HepG2 (cell line): ENCODE results near the gene ANKRD27. TPM values are rescaled to one million over a fixed set of nuclear protein-coding genes. Genes with fewer than 3 reads are reported as not detected.

ENCODE experiments used
- CENPT ChIP-seq: sonication (generic); formaldehyde crosslinking; IDR thresholded peaks from 2 replicates; pipeline ENCODE4 v1.8.0; 2022; ENCODE audit warnings: low read depth, mild to moderate bottlenecking, moderate library complexity, missing genetic modification reagents
- ELF3 ChIP-seq: IDR thresholded peaks from 2 replicates; pipeline ENCODE4 v1.6.1; 2016; ENCODE audit warnings: missing genetic modification reagents, missing compliant biosample characterization
- ELF4 ChIP-seq: sonication (generic); formaldehyde crosslinking; IDR thresholded peaks from 2 replicates; pipeline ENCODE4 v1.5.0; 2020; ENCODE audit warnings: missing genetic modification reagents, mild to moderate bottlenecking, moderate library complexity, borderline replicate concordance
- IRX3 ChIP-seq: sonication (generic); formaldehyde crosslinking; IDR thresholded peaks from 2 replicates; pipeline ENCODE4 v1.8.1; 2023; ENCODE audit warnings: mild to moderate bottlenecking, low read depth, missing genetic modification reagents, borderline replicate concordance
- KDM5B ChIP-seq: sonication (generic); formaldehyde crosslinking; IDR thresholded peaks from 2 replicates; pipeline ENCODE4 v1.4.0; 2020; ENCODE audit warnings: missing genetic modification reagents, mild to moderate bottlenecking, borderline replicate concordance
- NCOA1 ChIP-seq: sonication (generic); formaldehyde crosslinking; IDR thresholded peaks from 2 replicates; pipeline ENCODE4 v1.9.0; 2021; ENCODE audit warnings: missing genetic modification reagents
- NRL ChIP-seq: sonication (generic); formaldehyde crosslinking; IDR thresholded peaks from 2 replicates; pipeline ENCODE4 v1.5.0; 2020; ENCODE audit warnings: missing genetic modification reagents, mild to moderate bottlenecking, moderate library complexity, borderline replicate concordance
- POGK ChIP-seq: sonication (generic); formaldehyde crosslinking; conservative IDR thresholded peaks from 2 replicates; pipeline ENCODE4 v1.8.0; 2022; ENCODE audit warnings: mild to moderate bottlenecking, moderate library complexity, missing genetic modification reagents
- SP4 ChIP-seq: sonication (generic); formaldehyde crosslinking; IDR thresholded peaks from 2 replicates; pipeline ENCODE4 v1.8.1; 2023; ENCODE audit warnings: mild to moderate bottlenecking, missing genetic modification reagents
- TCF12 ChIP-seq, 2 experiments: fragments of 450-650 bp in 1 of 2; sonication (generic) in 1 of 2; formaldehyde crosslinking in 1 of 2; IDR thresholded peaks; 2 replicates each; pipeline versions ENCODE4 v1.6.1 to v1.8.0; 2017 to 2022; ENCODE audit warnings: antibody characterized with exemption in 1 of 2, mild to moderate bottlenecking in 1 of 2, missing genetic modification reagents in 1 of 2, moderate library complexity in 1 of 2
- TP53 ChIP-seq: sonication (generic); formaldehyde crosslinking; conservative IDR thresholded peaks from 2 replicates; pipeline ENCODE4 v1.4.0; 2020; ENCODE audit warnings: missing genetic modification reagents
- ZBTB34 ChIP-seq: sonication (generic); formaldehyde crosslinking; IDR thresholded peaks from 2 replicates; pipeline ENCODE4 v1.8.0; 2022; ENCODE audit warnings: mild to moderate bottlenecking, missing genetic modification reagents
- ZFAT ChIP-seq: sonication (generic); formaldehyde crosslinking; conservative IDR thresholded peaks from 2 replicates; pipeline ENCODE4 v1.8.1; 2023; ENCODE audit warnings: missing genetic modification reagents, inconsistent platforms
- ZFP36L1 ChIP-seq: sonication (generic); formaldehyde crosslinking; IDR thresholded peaks from 2 replicates; pipeline ENCODE4 v1.8.0; 2022; ENCODE audit warnings: mild to moderate bottlenecking, missing genetic modification reagents, moderate library complexity
- ZNF224 ChIP-seq: sonication (generic); formaldehyde crosslinking; IDR thresholded peaks from 2 replicates; pipeline ENCODE4 v1.5.0; 2020; ENCODE audit warnings: mild to moderate bottlenecking, missing genetic modification reagents
- ZNF282 ChIP-seq: fragments of 450-650 bp; IDR thresholded peaks from 2 replicates; pipeline ENCODE4 v1.6.1; 2018; ENCODE audit not compliant: partially characterized antibody
- ZNF503 ChIP-seq: sonication (generic); formaldehyde crosslinking; IDR thresholded peaks from 2 replicates; pipeline ENCODE4 v1.4.0; 2020; ENCODE audit warnings: missing genetic modification reagents
- ZNF563 ChIP-seq: sonication (generic); formaldehyde crosslinking; IDR thresholded peaks from 2 replicates; pipeline ENCODE4 v1.8.0; 2022; ENCODE audit warnings: mild to moderate bottlenecking, moderate library complexity, missing genetic modification reagents
- ZNF607 ChIP-seq: sonication (generic); formaldehyde crosslinking; IDR thresholded peaks from 2 replicates; pipeline ENCODE4 v1.5.1; 2020; ENCODE audit warnings: missing genetic modification reagents, mild to moderate bottlenecking, borderline replicate concordance
- ZNF674 ChIP-seq: sonication (generic); formaldehyde crosslinking; IDR thresholded peaks from 2 replicates; pipeline ENCODE4 v1.5.0; 2020; ENCODE audit warnings: low read depth, mild to moderate bottlenecking, missing genetic modification reagents
- ZNF747 ChIP-seq: sonication (generic); formaldehyde crosslinking; IDR thresholded peaks from 2 replicates; pipeline ENCODE4 v1.8.1; 2023; ENCODE audit warnings: missing genetic modification reagents, mild to moderate bottlenecking, borderline replicate concordance
- ZNF788 ChIP-seq: sonication (generic); formaldehyde crosslinking; IDR thresholded peaks from 2 replicates; pipeline ENCODE4 v1.5.0; 2020; ENCODE audit warnings: mild to moderate bottlenecking, missing genetic modification reagents, borderline replicate concordance
- polyA plus RNA-seq, 8 experiments: library from polyadenylated mRNA; depleted of rRNA in 3 of 8; stranded (reverse) in 7 of 8; unstranded in 1 of 8; fragments of >200 nt; fragmentation: Illumina TruSeq in 4 of 8; extraction: Trizol in 4 of 8; gene quantifications; 2 replicates each; pipeline versions ENCODE4 v1.2.1 to v1.2.3, GENCODE V29; 2011 to 2016; ENCODE audit warnings: low read depth in 4 of 8, missing spikeins in 1 of 8, mixed read lengths in 1 of 8; ENCODE audit not compliant: insufficient read depth in 1 of 8
- total RNA-seq, 5 experiments: library from RNA; depleted of rRNA; stranded (reverse); fragments of >200 nt; fragmentation: Illumina TruSeq; extraction: Trizol; gene quantifications; 2 replicates each; pipeline ENCODE4 v1.2.3, GENCODE V29; 2016; ENCODE audit warnings: low read depth in 1 of 5

Gene ANKRD27
- total and polyA plus RNA-seq, 2 of the 13 experiments (the other 11 are each of a cell fraction or from before 2014, with no cell fraction given): 22.2 to 23.7 TPM

GRCh38 chr19:32675720-32676185 lies 773 bp upstream of the ANKRD27 start, which contains the start of gene RGS9BP (continued):
- no peak for TF ChIP-seq ZNF607 (CRISPR knock-in tag)
- TF ChIP-seq POGK (CRISPR knock-in tag): no peak
- no peak for TF ChIP-seq TP53
- TF ChIP-seq ZNF563 (CRISPR knock-in tag): 0 out of 2 replicates have a peak, but pooled peaks have one; percentile 19
- TF ChIP-seq ZNF224 (CRISPR knock-in tag): 0 out of 2 replicates have a peak, but pooled peaks have one; percentile 9
- TF ChIP-seq SP4 (CRISPR knock-in tag): no peak
- TF ChIP-seq ZNF747: no peak
- 0 out of 2 replicates have a peak, but pooled peaks have one; percentile 28 for TF ChIP-seq ZBTB34 (CRISPR knock-in tag)
- no peak for TF ChIP-seq ZFAT
- TF ChIP-seq TCF12 (IDR thresholded peaks at IDR 0.05): no peak
- TF ChIP-seq TCF12 (CRISPR knock-in tag; IDR thresholded peaks at IDR 0.05): no peak
- TF ChIP-seq ELF3 (CRISPR knock-in tag): no peak
- TF ChIP-seq NCOA1: no peak
- TF ChIP-seq ZNF282: no peak
- TF ChIP-seq ELF4: no peak
- no peak for TF ChIP-seq CENPT (CRISPR knock-in tag)
- 0 out of 2 replicates have a peak, but pooled peaks have one; percentile 2 for TF ChIP-seq ZFP36L1 (CRISPR knock-in tag)
- TF ChIP-seq NRL: peak; percentile 12; the same call in 1 of the 2 replicates
- TF ChIP-seq ZNF674 (CRISPR knock-in tag): no peak
- TF ChIP-seq ZNF503 (CRISPR knock-in tag): no peak
- no peak for TF ChIP-seq ZNF788 (CRISPR knock-in tag)
- TF ChIP-seq IRX3 (CRISPR knock-in tag): 0 out of 2 replicates have a peak, but pooled peaks have one; percentile 21
- TF ChIP-seq KDM5B (CRISPR knock-in tag): 0 out of 2 replicates have a peak, but pooled peaks have one; percentile 23
